ENCODE results near the gene ARL14. TPM values are rescaled to one million over a fixed set of nuclear protein-coding genes. Genes with fewer than 3 reads are reported as not detected.

Gene ARL14
- total RNA-seq, 4 donors from 2014 or later = not detected

- no peaks in the 10 kb centered on the region for H3K4me1 ChIP-seq
- TF ChIP-seq CTCF (IDR thresholded peaks at IDR 0.05) = no peak
- no peak for TF ChIP-seq POLR2A (IDR thresholded peaks at IDR 0.05)
- WGBS, 2 donors = 96% methylated on average over 3 of the region's 3 CpGs
- H3K4me3 ChIP-seq (replicated peaks in 1 of 3) = no peak overlapping the region
- intact Hi-C loops (cut with DNase I) = no loop called here
- H3K9me3 ChIP-seq = no peaks in the 10 kb centered on the region
- no peaks in the 10 kb centered on the region for H3K27me3 ChIP-seq
- DNase-seq = no peak
- H3K27ac ChIP-seq = no peak overlapping the region
- no peaks in the 10 kb centered on the region for H3K36me3 ChIP-seq
Observed at GRCh38 chr3:160649596-160649995, 27.4 kb upstream of the ARL14 start.

GRCh38 chr3:160653512-160653911 lies 23.4 kb upstream of the ARL14 start:
- Histone ChIP-seq H3K4me3 (replicated peaks in 1 of 3) (no peak overlapping the region), H3K4me1 (no peaks in the 10 kb centered on the region), H3K36me3 (no peaks in the 10 kb centered on the region), H3K27me3 (no peaks in the 10 kb centered on the region), H3K9me3 (no peaks in the 10 kb centered on the region), H3K27ac (no peak overlapping the region)
- no peak for DNase-seq
- TF ChIP-seq CTCF (IDR thresholded peaks at IDR 0.05) (no peak), POLR2A (IDR thresholded peaks at IDR 0.05) (no peak)
- intact Hi-C loops (cut with DNase I) = no loop called here

GRCh38 chr3:160660902-160661301 lies 16.1 kb upstream of the ARL14 start:
- DNase-seq = no peak
- intact Hi-C loops (cut with DNase I) = no loop called here
- no peaks in the 10 kb centered on the region for H3K36me3 ChIP-seq
- no peak overlapping the region for H3K27ac ChIP-seq
- no peak for TF ChIP-seq POLR2A (IDR thresholded peaks at IDR 0.05)
- no peak for TF ChIP-seq CTCF (IDR thresholded peaks at IDR 0.05)
- no peaks in the 10 kb centered on the region for H3K27me3 ChIP-seq
- H3K4me1 ChIP-seq = no peaks in the 10 kb centered on the region
- H3K4me3 ChIP-seq (replicated peaks in 1 of 3) = no peak overlapping the region
- H3K9me3 ChIP-seq = no peaks in the 10 kb centered on the region
- 73 to 75% methylated on average over 5 of the region's 5 CpGs for WGBS, 2 donors

- no peaks in the 10 kb centered on the region for H3K27me3 ChIP-seq
- no peak for DNase-seq
- 58 to 73% methylated on average over 1 of the region's 1 CpG for WGBS, 2 donors
- no peaks in the 10 kb centered on the region for H3K9me3 ChIP-seq
- H3K36me3 ChIP-seq = no peaks in the 10 kb centered on the region
- no peak overlapping the region for H3K4me3 ChIP-seq (replicated peaks in 1 of 3)
- no peaks in the 10 kb centered on the region for H3K4me1 ChIP-seq
- intact Hi-C loops (cut with DNase I) = no loop called here
- TF ChIP-seq CTCF (IDR thresholded peaks at IDR 0.05) = no peak
- TF ChIP-seq POLR2A (IDR thresholded peaks at IDR 0.05) = no peak
- no peak overlapping the region for H3K27ac ChIP-seq
Observed at GRCh38 chr3:160661660-160662059, 15.3 kb upstream of the ARL14 start.

GRCh38 chr3:160665231-160665630 lies 11.7 kb upstream of the ARL14 start:
- 95 to 97% methylated on average over 3 of the region's 3 CpGs for WGBS, 2 donors
- Histone ChIP-seq H3K4me1 (no peaks in the 10 kb centered on the region), H3K4me3 (replicated peaks in 1 of 3) (no peak overlapping the region), H3K36me3 (no peaks in the 10 kb centered on the region), H3K27ac (no peak overlapping the region), H3K27me3 (no peaks in the 10 kb centered on the region), H3K9me3 (no peaks in the 10 kb centered on the region)
- intact Hi-C loops (cut with DNase I) = no loop called here
- TF ChIP-seq POLR2A (IDR thresholded peaks at IDR 0.05) (no peak), CTCF (IDR thresholded peaks at IDR 0.05) (no peak)
- DNase-seq = no peak

Measured in thyroid gland (tissue), 4 donors.